Activated CD8-positive, alpha-beta T cell treated with anti-CD3 and anti-CD28 coated beads, Interleukin-2, amount 10 ng/mL, durations not matched to agents 7 days and 5 days (primary cell): ENCODE results near the gene CCDC12. TPM values are rescaled to one million over a fixed set of nuclear protein-coding genes. Genes with fewer than 3 reads are reported as not detected.

Experiments used
- ATAC-seq: fragments of 150-1000 bp; cut with Tn5 transposase; one replicate; pipeline ENCODE4 v1.10.0; 2021; ENCODE audit warnings: moderate library complexity
- CTCF ChIA-PET: fragments of 350-600 bp; sonication (Branson Sonifier 250); formaldehyde crosslinking; loops from one replicate; lab custom pipeline; 2021; ENCODE audit warnings: antibody characterized with exemption; lab: Charles Lee
- POLR2A ChIA-PET: fragments of 350-600 bp; sonication (Branson Sonifier 250); formaldehyde crosslinking; loops from one replicate; lab custom pipeline; 2021; ENCODE audit warnings: antibody characterized with exemption; lab: Charles Lee
- DNase-seq: peaks from one replicate; pipeline ENCODE4 v3.0.0-alpha.2; 2020
- H3K27ac Mint-ChIP-seq: one replicate; pipeline ENCODE4 v1.8.0; 2021; ENCODE audit warnings: mild to moderate bottlenecking, mixed read lengths
- H3K27me3 Mint-ChIP-seq: one replicate; pipeline ENCODE4 v1.8.0; 2021; ENCODE audit warnings: low read depth, mixed read lengths
- H3K36me3 Mint-ChIP-seq: one replicate; pipeline ENCODE4 v1.8.0; 2021; ENCODE audit warnings: low read depth, mixed read lengths
- H3K4me1 Mint-ChIP-seq: one replicate; pipeline ENCODE4 v1.8.0; 2021; ENCODE audit warnings: low read depth, mixed read lengths
- H3K4me3 Mint-ChIP-seq: one replicate; pipeline ENCODE4 v1.8.0; 2021; ENCODE audit warnings: mild to moderate bottlenecking, mixed read lengths
- H3K9me3 Mint-ChIP-seq: one replicate; pipeline ENCODE4 v1.8.0; 2022; ENCODE audit warnings: mixed read lengths; ENCODE audit not compliant: insufficient read depth
- total RNA-seq, 2 experiments: library from RNA; stranded (reverse); gene quantifications; one replicate each; pipeline ENCODE4 v1.2.3, GENCODE V29; 2021

CCDC12 gene
- total RNA-seq, 2 experiments from 2014 or later: 59.4 to 62.2 TPM

- Mint-ChIP-seq H3K27ac (peak overlapping the region; percentile 88), H3K9me3 (peaks cover 12% of the 10 kb centered on the region), H3K4me1 (peaks cover 77% of the 10 kb centered on the region), H3K4me3 (peak overlapping the region; percentile 30), H3K36me3 (peaks cover 57% of the 10 kb centered on the region), H3K27me3 (no peaks in the 10 kb centered on the region)
- POLR2A ChIA-PET: interaction anchor here (2.1 kb wide), 1 partner anchor 15 kb away, joined by 7 read pairs; no protein-coding TSS in a partner anchor
- DNase-seq (no peak), ATAC-seq (peak; percentile 17)
- CTCF ChIA-PET: interaction anchor here (2.2 kb wide), 1 partner anchor 15 kb away, joined by 9 read pairs; no protein-coding TSS in a partner anchor
These were observed 44.8 kb downstream of the CCDC12 start for GRCh38 chr3:46931631-46932331.

- H3K27ac Mint-ChIP-seq: peak overlapping the region; percentile 88
- ChIA-PET POLR2A (no interaction called here), CTCF (interaction anchor here (1.3 to 2.2 kb wide), 2 partner anchors 15 to 67 kb away, joined by 4 to 9 read pairs; no protein-coding TSS in a partner anchor)
- H3K36me3 Mint-ChIP-seq: peaks cover 53% of the 10 kb centered on the region
- H3K27me3 Mint-ChIP-seq: no peaks in the 10 kb centered on the region
- no peak overlapping the region for H3K4me3 Mint-ChIP-seq
- ATAC-seq: no peak
- peaks cover 85% of the 10 kb centered on the region for H3K4me1 Mint-ChIP-seq
- peaks cover 12% of the 10 kb centered on the region for H3K9me3 Mint-ChIP-seq
- no peak for DNase-seq
These were observed 45.6 kb downstream of the CCDC12 start for GRCh38 chr3:46930945-46931403.

GRCh38 chr3:46930166-46930944, 46.2 kb downstream of the CCDC12 start:
- H3K4me1 Mint-ChIP-seq: peaks cover 91% of the 10 kb centered on the region

GRCh38 chr3:46929324-46929723, 47.2 kb downstream of the CCDC12 start:
- no peaks in the 10 kb centered on the region for H3K27me3 Mint-ChIP-seq
- ATAC-seq (no peak), DNase-seq (no peak)
- POLR2A ChIA-PET: interaction anchor here (0.7 kb wide), 1 partner anchor 145 kb away, joined by 3 read pairs; no protein-coding TSS in a partner anchor
- H3K27ac Mint-ChIP-seq: peak overlapping the region; percentile 66
- H3K4me3 Mint-ChIP-seq: no peak overlapping the region
- peaks cover 90% of the 10 kb centered on the region for H3K4me1 Mint-ChIP-seq
- H3K36me3 Mint-ChIP-seq: peaks cover 54% of the 10 kb centered on the region
- CTCF ChIA-PET: no interaction called here
- H3K9me3 Mint-ChIP-seq: peaks cover 12% of the 10 kb centered on the region

More at GRCh38 chr3:46930166-46930944, 46.2 kb downstream of the CCDC12 start:
- Mint-ChIP-seq H3K27ac (peak overlapping the region; percentile 88), H3K27me3 (no peaks in the 10 kb centered on the region), H3K9me3 (peaks cover 12% of the 10 kb centered on the region), H3K4me3 (no peak overlapping the region), H3K36me3 (peaks cover 54% of the 10 kb centered on the region)
- CTCF ChIA-PET: interaction anchor here (1.3 to 2.2 kb wide), 2 partner anchors 16 to 68 kb away, joined by 4 to 9 read pairs; no protein-coding TSS in a partner anchor
- POLR2A ChIA-PET: interaction anchor here (0.7 kb wide), 1 partner anchor 144 kb away, joined by 3 read pairs; no protein-coding TSS in a partner anchor
- no peak for ATAC-seq
- DNase-seq: no peak

GRCh38 chr3:46928282-46928681, 48.3 kb downstream of the CCDC12 start:
- ATAC-seq (no peak), DNase-seq (no peak)
- Mint-ChIP-seq H3K36me3 (peaks cover 60% of the 10 kb centered on the region), H3K4me3 (no peak overlapping the region), H3K4me1 (peaks cover 89% of the 10 kb centered on the region), H3K9me3 (peaks cover 12% of the 10 kb centered on the region), H3K27me3 (no peaks in the 10 kb centered on the region), H3K27ac (peak overlapping the region; percentile 83)
- POLR2A ChIA-PET: interaction anchor here (0.6 kb wide), 1 partner anchor 199 kb away, joined by 5 read pairs; no protein-coding TSS in a partner anchor
- CTCF ChIA-PET: interaction anchor here (0.7 to 1.3 kb wide), 4 partner anchors 9 to 62 kb away, joined by 3 to 6 read pairs (median 4); no protein-coding TSS in a partner anchor

- no peak for DNase-seq
- H3K4me1 Mint-ChIP-seq: peaks cover 86% of the 10 kb centered on the region
- no peak overlapping the region for H3K4me3 Mint-ChIP-seq
- no peak for ATAC-seq
- CTCF ChIA-PET: interaction anchor here (0.7 to 1.3 kb wide), 4 partner anchors 8 to 61 kb away, joined by 3 to 6 read pairs (median 3); no protein-coding TSS in a partner anchor
- H3K27ac Mint-ChIP-seq: peak overlapping the region; percentile 83
- H3K36me3 Mint-ChIP-seq: peaks cover 66% of the 10 kb centered on the region
- peaks cover 12% of the 10 kb centered on the region for H3K9me3 Mint-ChIP-seq
- POLR2A ChIA-PET: no interaction called here
- no peaks in the 10 kb centered on the region for H3K27me3 Mint-ChIP-seq
These were observed 48.8 kb downstream of the CCDC12 start for GRCh38 chr3:46927718-46928073.

GRCh38 chr3:46926871-46927717, 49.5 kb downstream of the CCDC12 start:
- Mint-ChIP-seq H3K4me3 (peak overlapping the region; percentile 49), H3K36me3 (peaks cover 69% of the 10 kb centered on the region), H3K27ac (peak overlapping the region; percentile 83), H3K4me1 (peaks cover 80% of the 10 kb centered on the region), H3K27me3 (no peaks in the 10 kb centered on the region), H3K9me3 (peaks cover 12% of the 10 kb centered on the region)
- peak; percentile 45 for ATAC-seq
- POLR2A ChIA-PET: interaction anchor here (0.6 kb wide), 2 partner anchors 15 to 44 kb away, joined by 3 read pairs; no protein-coding TSS in a partner anchor
- peak; percentile 54 for DNase-seq
- CTCF ChIA-PET: interaction anchor here (0.6 to 1.5 kb wide), 5 partner anchors 17 to 70 kb away, joined by 3 to 6 read pairs (median 4); no protein-coding TSS in a partner anchor

GRCh38 chr3:46926447-46926846, 50.1 kb downstream of the CCDC12 start:
- H3K9me3 Mint-ChIP-seq: peaks cover 12% of the 10 kb centered on the region
- H3K27me3 Mint-ChIP-seq: no peaks in the 10 kb centered on the region
- ATAC-seq: no peak
- H3K4me3 Mint-ChIP-seq: peak overlapping the region; percentile 49
- peak overlapping the region; percentile 83 for H3K27ac Mint-ChIP-seq
- DNase-seq: no peak
- CTCF ChIA-PET: interaction anchor here (0.6 to 1.5 kb wide), 3 partner anchors 17 to 70 kb away, joined by 3 to 6 read pairs (median 4); no protein-coding TSS in a partner anchor
- POLR2A ChIA-PET: interaction anchor here (0.6 kb wide), 1 partner anchor 43 kb away, joined by 3 read pairs; no protein-coding TSS in a partner anchor
- H3K36me3 Mint-ChIP-seq: peaks cover 70% of the 10 kb centered on the region
- peaks cover 73% of the 10 kb centered on the region for H3K4me1 Mint-ChIP-seq

- peaks cover 69% of the 10 kb centered on the region for H3K36me3 Mint-ChIP-seq
- no peak for DNase-seq
- H3K9me3 Mint-ChIP-seq: peaks cover 12% of the 10 kb centered on the region
- H3K27me3 Mint-ChIP-seq: no peaks in the 10 kb centered on the region
- H3K4me1 Mint-ChIP-seq: peaks cover 69% of the 10 kb centered on the region
- no peak overlapping the region for H3K4me3 Mint-ChIP-seq
- peak overlapping the region; percentile 83 for H3K27ac Mint-ChIP-seq
- ChIA-PET CTCF (interaction anchor here (0.7 to 1.5 kb wide), 3 partner anchors 16 to 71 kb away, joined by 3 to 6 read pairs (median 4); partner anchors contain the start of gene NBEAL2), POLR2A (interaction anchor here (0.6 kb wide), 2 partner anchors 18 to 54 kb away, joined by 3 read pairs; partner anchors contain the start of gene NBEAL2)
- no peak for ATAC-seq
These were observed 50.5 kb downstream of the CCDC12 start for GRCh38 chr3:46926039-46926438.

GRCh38 chr3:46925585-46925934, 51.0 kb downstream of the CCDC12 start:
- peaks cover 12% of the 10 kb centered on the region for H3K9me3 Mint-ChIP-seq
- H3K27me3 Mint-ChIP-seq: no peaks in the 10 kb centered on the region
- H3K4me3 Mint-ChIP-seq: no peak overlapping the region
- POLR2A ChIA-PET: interaction anchor here (0.6 kb wide), 2 partner anchors 18 to 54 kb away, joined by 3 read pairs; partner anchors contain the start of gene NBEAL2
- H3K27ac Mint-ChIP-seq: peak overlapping the region; percentile 83
- ATAC-seq (no peak), DNase-seq (no peak)
- CTCF ChIA-PET: interaction anchor here (0.7 to 1.5 kb wide), 2 partner anchors 16 to 54 kb away, joined by 3 to 6 read pairs; partner anchors contain the start of gene NBEAL2
- peaks cover 69% of the 10 kb centered on the region for H3K36me3 Mint-ChIP-seq
- peaks cover 64% of the 10 kb centered on the region for H3K4me1 Mint-ChIP-seq
